Hepatocyte (in vitro differentiated cells): ENCODE measurements around the gene DMD.

Experiments used
- CTCF ChIP-seq: fragments of 200-600 bp; sonication (generic); IDR thresholded peaks from 2 replicates; pipeline ENCODE4 v1.5.1; 2016; ENCODE audit warnings: antibody characterized with exemption, mild to moderate bottlenecking; ENCODE audit not compliant: poor library complexity
- EZH2 ChIP-seq: fragments of 200-600 bp; sonication (generic); IDR thresholded peaks from 2 replicates; pipeline ENCODE4 v1.6.1; 2016; ENCODE audit warnings: antibody characterized with exemption, mild to moderate bottlenecking, borderline replicate concordance

DNA sequence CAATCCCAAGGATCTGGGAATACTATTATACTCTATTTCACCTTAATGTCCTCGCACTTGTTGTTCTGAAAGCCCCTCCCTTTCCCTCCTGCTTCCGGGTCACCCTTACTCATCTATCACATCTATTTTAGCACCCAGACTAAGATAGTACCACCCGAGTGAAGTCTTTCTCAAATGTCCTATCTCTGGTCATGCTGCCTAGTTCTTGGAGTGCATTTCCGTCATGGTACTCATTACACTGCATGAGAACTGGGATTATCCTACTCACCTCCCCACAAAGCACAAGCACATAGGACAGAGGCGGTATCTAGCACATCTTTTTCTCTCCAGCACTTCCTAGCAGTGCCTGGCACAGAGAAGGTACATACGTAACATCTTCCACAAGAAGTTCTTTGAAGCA is 1195.2 kb downstream of the DMD start:
- no peak for TF ChIP-seq CTCF
- no peak for TF ChIP-seq EZH2
